Upper lobe of left lung (tissue), 4 donors: ENCODE results near the gene ZFP28.

Experiments used
- POLR2A ChIP-seq, 4 donors: fragments of 450-650 bp; IDR thresholded peaks; one replicate each; pipeline ENCODE4 v1.5.1; 2016 to 2017; ENCODE audit warnings: antibody characterized with exemption in 4 of 4, mild to moderate bottlenecking in 2 of 4
- TF ChIP-seq, protein P1 (sequence below), 6 experiments: fragments of 450-650 bp in 4 of 6; fragments of 200-600 bp in 2 of 6; sonication (generic) in 2 of 6; IDR thresholded peaks; one replicate each; pipeline ENCODE4 v1.5.1; 2016 to 2019; ENCODE audit warnings: antibody characterized with exemption in 6 of 6

- TF ChIP-seq, protein P1, sequence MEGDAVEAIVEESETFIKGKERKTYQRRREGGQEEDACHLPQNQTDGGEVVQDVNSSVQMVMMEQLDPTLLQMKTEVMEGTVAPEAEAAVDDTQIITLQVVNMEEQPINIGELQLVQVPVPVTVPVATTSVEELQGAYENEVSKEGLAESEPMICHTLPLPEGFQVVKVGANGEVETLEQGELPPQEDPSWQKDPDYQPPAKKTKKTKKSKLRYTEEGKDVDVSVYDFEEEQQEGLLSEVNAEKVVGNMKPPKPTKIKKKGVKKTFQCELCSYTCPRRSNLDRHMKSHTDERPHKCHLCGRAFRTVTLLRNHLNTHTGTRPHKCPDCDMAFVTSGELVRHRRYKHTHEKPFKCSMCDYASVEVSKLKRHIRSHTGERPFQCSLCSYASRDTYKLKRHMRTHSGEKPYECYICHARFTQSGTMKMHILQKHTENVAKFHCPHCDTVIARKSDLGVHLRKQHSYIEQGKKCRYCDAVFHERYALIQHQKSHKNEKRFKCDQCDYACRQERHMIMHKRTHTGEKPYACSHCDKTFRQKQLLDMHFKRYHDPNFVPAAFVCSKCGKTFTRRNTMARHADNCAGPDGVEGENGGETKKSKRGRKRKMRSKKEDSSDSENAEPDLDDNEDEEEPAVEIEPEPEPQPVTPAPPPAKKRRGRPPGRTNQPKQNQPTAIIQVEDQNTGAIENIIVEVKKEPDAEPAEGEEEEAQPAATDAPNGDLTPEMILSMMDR (IDR thresholded peaks at IDR 0.05), result no peak
- TF ChIP-seq POLR2A (IDR thresholded peaks at IDR 0.05), result no peak
Observed at GRCh38 chr19:56594446-56594782, 55.7 kb downstream of the ZFP28 start.
